ENCODE measurements around the gene OTOG. TPM values are rescaled to one million over a fixed set of nuclear protein-coding genes. Genes with fewer than 3 reads are reported as not detected.

Gene OTOG
- total and polyA plus RNA-seq, 4 donors: 0.11 TPM; not detected in 3

- Histone ChIP-seq H3K27ac (ENCODE audit: low read depth in 1 of 2, low read length in 1 of 2) (no peak overlapping the region), H3K4me3 (no peak overlapping the region)
- ATAC-seq (ENCODE audit: insufficient read depth, low FRiP score): no peak
Observed at GRCh38 chr11:17517186-17517585, 29.9 kb upstream of the OTOG start.

GRCh38 chr11:17518366-17518765, 28.7 kb upstream of the OTOG start:
- Histone ChIP-seq H3K4me3 (no peak overlapping the region), H3K27ac (ENCODE audit: low read depth in 1 of 2, low read length in 1 of 2) (no peak overlapping the region), H3K4me1 (ENCODE audit: control insufficient read depth in 5 of 5, insufficient read depth in 5 of 5, low read length in 5 of 5) (peaks cover 0 to 2% (median 0%) of the 10 kb centered on the region in 5 donors), H3K36me3 (ENCODE audit: control insufficient read depth in 4 of 4, insufficient read depth in 4 of 4, low read length in 4 of 4) (no peaks in the 10 kb centered on the region), H3K9me3 (ENCODE audit: control insufficient read depth in 4 of 4, insufficient read depth in 3 of 4, low read length in 3 of 4) (no peaks in the 10 kb centered on the region), H3K27me3 (ENCODE audit: control insufficient read depth in 3 of 3, insufficient read depth in 3 of 3, low read length in 2 of 3) (no peaks in the 10 kb centered on the region), H3K9ac (ENCODE audit: insufficient read depth in 1 of 2, low read length in 2 of 2) (no peak overlapping the region)
- ATAC-seq (ENCODE audit: insufficient read depth, low FRiP score) (no peak), DNase-seq (no peak)
- TF ChIP-seq CTCF (IDR thresholded peaks at IDR 0.05; ENCODE audit: control extremely low read depth, extremely low read depth): no peak
- WGBS, 2 donors: 83 to 86% methylated on average over 2 of the region's 2 CpGs

More at GRCh38 chr11:17517186-17517585, 29.9 kb upstream of the OTOG start:
- TF ChIP-seq CTCF (IDR thresholded peaks at IDR 0.05; ENCODE audit: control extremely low read depth, extremely low read depth): no peak
- Histone ChIP-seq H3K9me3 (ENCODE audit: control insufficient read depth in 4 of 4, insufficient read depth in 3 of 4, low read length in 3 of 4) (no peaks in the 10 kb centered on the region), H3K9ac (ENCODE audit: insufficient read depth in 1 of 2, low read length in 2 of 2) (no peak overlapping the region), H3K4me1 (ENCODE audit: control insufficient read depth in 5 of 5, insufficient read depth in 5 of 5, low read length in 5 of 5) (peaks cover 0 to 2% (median 0%) of the 10 kb centered on the region in 5 donors), H3K36me3 (ENCODE audit: control insufficient read depth in 4 of 4, insufficient read depth in 4 of 4, low read length in 4 of 4) (no peaks in the 10 kb centered on the region), H3K27me3 (ENCODE audit: control insufficient read depth in 3 of 3, insufficient read depth in 3 of 3, low read length in 2 of 3) (no peaks in the 10 kb centered on the region)
- 86 to 96% methylated on average over 10 of the region's 10 CpGs for WGBS, 2 donors
- no peak for DNase-seq

GRCh38 chr11:17519061-17519885, 27.8 kb upstream of the OTOG start:
- peaks cover 0 to 2% (median 0%) of the 10 kb centered on the region in 5 donors for H3K4me1 ChIP-seq (ENCODE audit: control insufficient read depth in 5 of 5, insufficient read depth in 5 of 5, low read length in 5 of 5)
- H3K9me3 ChIP-seq (ENCODE audit: control insufficient read depth in 4 of 4, insufficient read depth in 3 of 4, low read length in 3 of 4): no peaks in the 10 kb centered on the region
- no peak overlapping the region for H3K9ac ChIP-seq (ENCODE audit: insufficient read depth in 1 of 2, low read length in 2 of 2)
- no peak for ATAC-seq (ENCODE audit: insufficient read depth, low FRiP score)
- no peak overlapping the region for H3K27ac ChIP-seq (ENCODE audit: low read depth in 1 of 2, low read length in 1 of 2)
- TF ChIP-seq CTCF (IDR thresholded peaks at IDR 0.05; ENCODE audit: control extremely low read depth, extremely low read depth): no peak
- WGBS, 2 donors: 82 to 84% methylated on average over 7 of the region's 7 CpGs
- no peaks in the 10 kb centered on the region for H3K36me3 ChIP-seq (ENCODE audit: control insufficient read depth in 4 of 4, insufficient read depth in 4 of 4, low read length in 4 of 4)
- H3K4me3 ChIP-seq: no peak overlapping the region
- no peak for DNase-seq
- H3K27me3 ChIP-seq (ENCODE audit: control insufficient read depth in 3 of 3, insufficient read depth in 3 of 3, low read length in 2 of 3): no peaks in the 10 kb centered on the region
